ENCODE results near the gene SCUBE2.
"Not testable (repeated sequence)": the region's sequence is repeated elsewhere in the genome, so short reads cannot be mapped to it uniquely, and the experiment has no call there.

SCUBE2 gene

GRCh38 chr11:9104580-9104979 lies 13.2 kb upstream of the SCUBE2 start:
- no peak for DNase-seq (ENCODE audit: low read depth)

- no peak for DNase-seq (ENCODE audit: low read depth)
Observed at GRCh38 chr11:9103542-9104276, 12.3 kb upstream of the SCUBE2 start.

- DNase-seq (ENCODE audit: low read depth) = no peak
Observed at GRCh38 chr11:9099617-9100016, 8.2 kb upstream of the SCUBE2 start.

- not testable (repeated sequence) for DNase-seq (ENCODE audit: low read depth)
Observed at GRCh38 chr11:9098455-9098854, 7.1 kb upstream of the SCUBE2 start.

GRCh38 chr11:9097186-9097943 lies 6.0 kb upstream of the SCUBE2 start:
- not testable (repeated sequence) for DNase-seq (ENCODE audit: low read depth)

- no peak for DNase-seq (ENCODE audit: low read depth)
Observed at GRCh38 chr11:9096427-9096826, 5.0 kb upstream of the SCUBE2 start.

- DNase-seq (ENCODE audit: low read depth) = no peak
Observed at GRCh38 chr11:9095421-9095820, 4.0 kb upstream of the SCUBE2 start.

- no peak for DNase-seq (ENCODE audit: low read depth)
Observed at GRCh38 chr11:9094420-9094819, 3.0 kb upstream of the SCUBE2 start.

GRCh38 chr11:9092853-9093778 lies 1.7 kb upstream of the SCUBE2 start:
- DNase-seq (ENCODE audit: low read depth) = no peak

- no peak for DNase-seq (ENCODE audit: low read depth)
Observed at GRCh38 chr11:9092072-9092471, 673 bp upstream of the SCUBE2 start.

- no peak for DNase-seq (ENCODE audit: low read depth)
Observed at GRCh38 chr11:9090488-9091043, 833 bp downstream of the SCUBE2 start.

GRCh38 chr11:9089636-9090035 lies 1.8 kb downstream of the SCUBE2 start:
- no peak for DNase-seq (ENCODE audit: low read depth)

GRCh38 chr11:9089061-9089460 lies 2.3 kb downstream of the SCUBE2 start:
- DNase-seq (ENCODE audit: low read depth) = no peak

GRCh38 chr11:9082575-9082974 lies 8.8 kb downstream of the SCUBE2 start:
- DNase-seq (ENCODE audit: low read depth) = no peak

- DNase-seq (ENCODE audit: low read depth) = no peak
Observed at GRCh38 chr11:9081153-9081552, 10.2 kb downstream of the SCUBE2 start.

GRCh38 chr11:9078113-9079086 lies 13.0 kb downstream of the SCUBE2 start:
- DNase-seq (ENCODE audit: low read depth) = no peak

- no peak for DNase-seq (ENCODE audit: low read depth)
Observed at GRCh38 chr11:9077164-9077563, 14.2 kb downstream of the SCUBE2 start.

GRCh38 chr11:9076661-9077060 lies 14.7 kb downstream of the SCUBE2 start:
- DNase-seq (ENCODE audit: low read depth) = no peak

GRCh38 chr11:9076046-9076445 lies 15.4 kb downstream of the SCUBE2 start:
- no peak for DNase-seq (ENCODE audit: low read depth)

- no peak for DNase-seq (ENCODE audit: low read depth)
Observed at GRCh38 chr11:9075556-9075955, 15.8 kb downstream of the SCUBE2 start.
